ENCODE results near the gene C2CD4C. TPM values are rescaled to one million over a fixed set of nuclear protein-coding genes. Genes with fewer than 3 reads are reported as not detected.

The C2CD4C gene
- total RNA-seq, 1 donor = not detected

DNA sequence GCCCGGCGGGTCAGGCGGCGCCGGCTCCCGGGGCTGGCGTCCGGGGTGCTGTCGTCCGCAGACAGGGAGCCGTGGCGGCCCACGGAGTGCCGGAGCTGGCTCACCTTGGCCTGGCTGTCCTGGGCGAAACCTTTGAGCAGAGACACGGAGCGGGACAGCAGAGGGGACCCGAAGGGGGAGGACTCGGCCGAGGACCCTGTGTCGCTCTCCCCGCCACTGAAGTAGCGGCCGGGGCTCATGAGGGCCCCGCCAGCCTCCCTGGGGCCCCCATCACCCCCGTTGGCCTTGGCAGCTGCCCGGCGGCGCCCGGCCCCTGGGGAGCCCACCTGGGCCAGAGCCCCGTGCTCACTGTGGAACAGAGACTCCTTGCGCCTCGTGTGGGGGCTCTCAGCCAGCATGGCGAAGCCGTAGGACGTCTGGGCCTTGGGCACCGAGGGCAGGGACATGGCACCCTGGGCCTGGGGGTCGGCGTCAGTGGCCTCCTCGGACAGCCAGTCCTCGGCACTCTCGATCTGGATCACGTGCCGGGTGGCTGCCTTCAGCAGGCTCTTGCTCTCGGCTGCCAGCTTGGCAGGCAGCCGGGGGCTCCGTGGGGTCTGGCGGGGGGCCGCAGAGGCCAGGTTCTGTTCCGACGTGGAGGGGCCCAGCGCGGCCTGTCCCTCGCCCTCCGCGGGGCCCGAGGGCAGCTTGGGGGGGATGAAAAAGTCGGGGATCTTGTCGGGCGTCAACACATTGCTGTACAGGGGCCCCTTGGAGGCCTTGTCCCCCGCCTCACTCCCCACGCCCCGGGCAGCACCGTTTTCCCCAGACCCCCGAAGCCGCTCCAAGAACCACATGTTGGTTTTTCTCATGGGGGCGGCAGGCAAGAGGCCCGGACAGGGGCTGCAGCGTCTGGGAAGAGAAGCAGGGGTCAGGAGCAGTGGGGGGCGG, 1.2 kb downstream of the C2CD4C start:
- H3K27me3 ChIP-seq (ENCODE audit: insufficient read depth, low read length) = peaks cover 47% of the 10 kb centered on the region
- H3K36me3 ChIP-seq (ENCODE audit: insufficient read depth, low read length) = no peaks in the 10 kb centered on the region
- no peak overlapping the region for H3K4me2 ChIP-seq (ENCODE audit: insufficient read depth, low read length)
- H3K9me3 ChIP-seq (ENCODE audit: low read depth, low read length) = no peaks in the 10 kb centered on the region
- H3K27ac ChIP-seq (ENCODE audit: low read depth, low read length) = no peak overlapping the region
- no peak overlapping the region for H3K4me3 ChIP-seq (ENCODE audit: insufficient read depth, low read length)
- H4K20me1 ChIP-seq (ENCODE audit: insufficient read depth, low read length) = no peaks in the 10 kb centered on the region
- TF ChIP-seq CTCF (IDR thresholded peaks at IDR 0.05; ENCODE audit: extremely low read depth, low read depth, low read length) = no peak
- no peaks in the 10 kb centered on the region for H3K4me1 ChIP-seq (ENCODE audit: insufficient read depth, low read length)
- H2AFZ ChIP-seq (ENCODE audit: low read length) = no peak overlapping the region
- peak; percentile 83 for DNase-seq (ENCODE audit: insufficient read length, low spot score, missing footprints)
- no peaks in the 10 kb centered on the region for H3K79me2 ChIP-seq (ENCODE audit: insufficient read depth, low read length)

DNA sequence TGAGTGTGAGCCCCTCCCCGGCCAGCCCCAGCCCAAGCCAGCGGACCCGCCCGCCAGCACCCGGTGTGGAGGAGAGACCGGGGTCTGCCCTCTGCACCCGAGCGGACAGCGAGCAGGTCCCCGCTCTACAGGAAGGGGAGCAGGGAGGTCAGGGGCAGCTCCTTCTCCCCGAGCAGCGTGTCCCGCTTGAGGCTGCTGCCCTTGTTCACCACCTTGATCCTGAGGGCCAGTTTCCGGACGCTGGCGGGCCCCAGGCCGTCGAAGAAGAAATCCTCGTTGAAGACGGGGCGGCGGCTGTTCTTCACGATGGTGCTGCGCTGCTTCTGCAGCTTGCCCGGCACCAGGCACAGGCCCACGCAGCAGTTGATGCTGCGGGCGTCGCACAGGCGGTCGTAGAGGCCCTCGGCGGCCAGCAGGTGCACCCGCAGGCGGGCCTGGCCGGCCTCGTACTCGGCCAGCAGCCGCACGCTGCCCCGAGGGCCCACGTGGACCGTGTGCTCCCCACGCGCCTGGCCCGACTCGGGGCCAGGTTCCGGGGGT, 1.9 kb downstream of the C2CD4C start:
- no peak for TF ChIP-seq CTCF (IDR thresholded peaks at IDR 0.05; ENCODE audit: extremely low read depth, low read depth, low read length)
- DNase-seq (ENCODE audit: insufficient read length, low spot score, missing footprints) = peak; percentile 89
- Histone ChIP-seq H3K4me1 (ENCODE audit: insufficient read depth, low read length) (no peaks in the 10 kb centered on the region), H3K4me3 (ENCODE audit: insufficient read depth, low read length) (no peak overlapping the region), H3K79me2 (ENCODE audit: insufficient read depth, low read length) (no peaks in the 10 kb centered on the region), H3K27ac (ENCODE audit: low read depth, low read length) (no peak overlapping the region), H2AFZ (ENCODE audit: low read length) (no peak overlapping the region), H3K9me3 (ENCODE audit: low read depth, low read length) (no peaks in the 10 kb centered on the region), H4K20me1 (ENCODE audit: insufficient read depth, low read length) (no peaks in the 10 kb centered on the region), H3K27me3 (ENCODE audit: insufficient read depth, low read length) (peaks cover 43% of the 10 kb centered on the region), H3K36me3 (ENCODE audit: insufficient read depth, low read length) (no peaks in the 10 kb centered on the region), H3K4me2 (ENCODE audit: insufficient read depth, low read length) (no peak overlapping the region)

GRCh38 chr19:406135-406781, 2.7 kb downstream of the C2CD4C start:
- peak; percentile 83 for DNase-seq (ENCODE audit: insufficient read length, low spot score, missing footprints)
- no peak for TF ChIP-seq CTCF (IDR thresholded peaks at IDR 0.05; ENCODE audit: extremely low read depth, low read depth, low read length)
- H2AFZ ChIP-seq (ENCODE audit: low read length) = no peak overlapping the region
- no peaks in the 10 kb centered on the region for H3K79me2 ChIP-seq (ENCODE audit: insufficient read depth, low read length)
- no peaks in the 10 kb centered on the region for H3K9me3 ChIP-seq (ENCODE audit: low read depth, low read length)
- no peak overlapping the region for H3K4me3 ChIP-seq (ENCODE audit: insufficient read depth, low read length)
- H3K4me1 ChIP-seq (ENCODE audit: insufficient read depth, low read length) = no peaks in the 10 kb centered on the region
- peaks cover 41% of the 10 kb centered on the region for H3K27me3 ChIP-seq (ENCODE audit: insufficient read depth, low read length)
- no peaks in the 10 kb centered on the region for H3K36me3 ChIP-seq (ENCODE audit: insufficient read depth, low read length)
- H4K20me1 ChIP-seq (ENCODE audit: insufficient read depth, low read length) = no peaks in the 10 kb centered on the region
- H3K4me2 ChIP-seq (ENCODE audit: insufficient read depth, low read length) = no peak overlapping the region
- no peak overlapping the region for H3K27ac ChIP-seq (ENCODE audit: low read depth, low read length)
